ENCODE data around the gene APC2. TPM values are rescaled to one million over a fixed set of nuclear protein-coding genes. Genes with fewer than 3 reads are reported as not detected.

Gene APC2
- total RNA-seq, 1 donor from 2014 or later: under 0.01 TPM

DNA sequence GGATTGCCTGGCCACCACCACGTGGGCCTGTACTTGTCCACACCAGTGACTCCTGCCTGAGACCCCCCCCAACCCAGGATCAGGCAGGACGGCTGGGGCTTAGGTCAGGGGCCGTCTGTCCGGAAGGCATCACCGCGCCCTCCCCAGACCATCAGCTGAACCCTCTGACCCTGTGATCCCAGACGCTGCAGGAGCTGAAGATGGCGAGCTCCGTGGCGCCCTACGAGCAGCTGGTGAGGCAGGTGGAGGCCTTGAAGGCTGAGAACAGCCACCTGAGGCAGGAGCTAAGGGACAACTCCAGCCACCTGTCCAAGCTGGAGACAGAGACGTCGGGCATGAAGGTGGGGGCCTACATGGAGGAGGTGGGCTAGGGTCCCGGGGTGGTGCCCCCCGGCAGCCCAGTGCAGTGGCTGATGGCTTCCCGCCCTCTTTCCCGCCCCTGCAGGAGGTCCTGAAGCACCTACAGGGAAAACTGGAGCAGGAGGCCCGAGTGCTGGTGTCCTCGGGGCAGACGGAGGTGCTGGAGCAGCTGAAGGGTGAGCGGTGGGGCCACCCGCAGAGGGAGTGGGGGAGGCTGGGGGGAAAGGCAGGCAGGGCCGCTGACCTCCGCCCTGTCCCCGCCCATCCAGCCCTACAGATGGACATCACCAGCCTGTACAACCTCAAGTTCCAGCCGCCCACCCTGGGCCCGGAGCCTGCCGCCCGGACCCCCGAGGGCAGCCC, 3.0 kb downstream of the APC2 start:
- no peaks in the 10 kb centered on the region for H3K36me3 ChIP-seq (ENCODE audit: control insufficient read depth, insufficient read depth, low read length)
- DNase-seq (ENCODE audit: low read depth): no peak
- H3K27me3 ChIP-seq (ENCODE audit: control insufficient read depth, insufficient read depth, low read length): peaks cover 43% of the 10 kb centered on the region
- H3K4me3 ChIP-seq (ENCODE audit: low read depth, low read length): no peak overlapping the region
- TF ChIP-seq, protein P1, sequence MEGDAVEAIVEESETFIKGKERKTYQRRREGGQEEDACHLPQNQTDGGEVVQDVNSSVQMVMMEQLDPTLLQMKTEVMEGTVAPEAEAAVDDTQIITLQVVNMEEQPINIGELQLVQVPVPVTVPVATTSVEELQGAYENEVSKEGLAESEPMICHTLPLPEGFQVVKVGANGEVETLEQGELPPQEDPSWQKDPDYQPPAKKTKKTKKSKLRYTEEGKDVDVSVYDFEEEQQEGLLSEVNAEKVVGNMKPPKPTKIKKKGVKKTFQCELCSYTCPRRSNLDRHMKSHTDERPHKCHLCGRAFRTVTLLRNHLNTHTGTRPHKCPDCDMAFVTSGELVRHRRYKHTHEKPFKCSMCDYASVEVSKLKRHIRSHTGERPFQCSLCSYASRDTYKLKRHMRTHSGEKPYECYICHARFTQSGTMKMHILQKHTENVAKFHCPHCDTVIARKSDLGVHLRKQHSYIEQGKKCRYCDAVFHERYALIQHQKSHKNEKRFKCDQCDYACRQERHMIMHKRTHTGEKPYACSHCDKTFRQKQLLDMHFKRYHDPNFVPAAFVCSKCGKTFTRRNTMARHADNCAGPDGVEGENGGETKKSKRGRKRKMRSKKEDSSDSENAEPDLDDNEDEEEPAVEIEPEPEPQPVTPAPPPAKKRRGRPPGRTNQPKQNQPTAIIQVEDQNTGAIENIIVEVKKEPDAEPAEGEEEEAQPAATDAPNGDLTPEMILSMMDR (IDR thresholded peaks at IDR 0.05; ENCODE audit: insufficient read depth, low read length, severe bottlenecking): no peak
- FAIRE-seq: no peak

DNA sequence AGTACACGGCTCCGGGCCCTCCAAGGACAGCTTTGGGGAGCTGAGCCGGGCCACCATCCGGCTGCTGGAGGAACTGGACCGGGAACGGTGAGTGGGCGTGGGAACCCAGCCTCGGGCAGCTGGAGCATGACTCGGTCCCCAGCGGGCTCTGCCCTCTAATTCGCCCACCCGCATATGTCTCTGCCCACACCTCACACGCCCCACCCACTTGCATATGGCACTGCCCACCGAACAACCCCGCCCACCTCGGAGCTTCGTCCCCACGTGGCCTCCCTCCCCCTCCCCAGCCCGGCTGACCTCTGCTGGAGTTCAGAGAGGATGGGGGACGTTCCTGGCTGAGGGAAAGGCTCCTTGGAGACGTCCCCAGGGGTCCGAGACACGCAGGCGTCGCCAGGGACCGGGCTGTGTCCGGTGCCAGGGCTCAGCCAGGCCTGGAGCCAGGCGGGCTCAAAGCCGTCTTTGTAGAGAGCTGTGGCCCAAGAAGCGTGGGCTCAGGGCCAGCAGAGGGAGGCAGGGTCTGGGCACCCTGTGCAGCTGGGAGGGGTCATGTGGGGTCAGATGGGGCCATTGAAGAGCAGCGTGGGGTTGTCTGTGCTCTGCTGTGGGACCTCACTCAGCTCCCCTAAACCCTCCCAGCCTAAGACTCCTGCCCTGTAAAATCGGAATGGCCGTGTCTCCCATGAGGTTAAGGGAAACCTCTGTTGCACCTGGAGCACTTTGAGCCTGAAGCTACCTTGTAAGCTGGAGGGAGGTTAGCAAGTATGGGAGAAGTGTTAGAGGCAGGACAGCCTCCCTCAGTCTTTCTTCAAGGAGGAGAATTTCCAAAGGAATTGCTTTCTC, 3.8 kb downstream of the APC2 start:
- Histone ChIP-seq H3K36me3 (ENCODE audit: control insufficient read depth, insufficient read depth, low read length) (no peaks in the 10 kb centered on the region), H3K27me3 (ENCODE audit: control insufficient read depth, insufficient read depth, low read length) (peaks cover 43% of the 10 kb centered on the region), H3K4me3 (ENCODE audit: low read depth, low read length) (no peak overlapping the region)
- DNase-seq (ENCODE audit: low read depth): peak; percentile 17
- TF ChIP-seq, protein P1 (IDR thresholded peaks at IDR 0.05; ENCODE audit: insufficient read depth, low read length, severe bottlenecking): no peak
- FAIRE-seq: no peak

DNA sequence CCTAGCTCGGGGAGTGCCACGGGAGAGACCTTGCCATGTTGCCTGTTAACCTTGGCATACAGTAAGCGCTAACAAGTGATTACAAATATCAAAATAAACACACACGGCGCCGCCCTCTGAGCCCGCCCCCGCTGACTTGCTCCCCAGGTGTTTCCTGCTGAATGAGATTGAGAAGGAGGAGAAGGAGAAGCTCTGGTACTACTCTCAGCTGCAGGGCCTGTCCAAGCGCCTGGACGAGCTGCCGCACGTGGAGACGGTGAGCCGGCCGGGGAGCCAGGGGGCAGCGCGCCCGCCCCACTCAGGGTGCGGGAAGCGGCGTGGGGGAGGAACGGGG, 5.0 kb downstream of the APC2 start:
- peak; percentile 71 for DNase-seq (ENCODE audit: low read depth)

DNA sequence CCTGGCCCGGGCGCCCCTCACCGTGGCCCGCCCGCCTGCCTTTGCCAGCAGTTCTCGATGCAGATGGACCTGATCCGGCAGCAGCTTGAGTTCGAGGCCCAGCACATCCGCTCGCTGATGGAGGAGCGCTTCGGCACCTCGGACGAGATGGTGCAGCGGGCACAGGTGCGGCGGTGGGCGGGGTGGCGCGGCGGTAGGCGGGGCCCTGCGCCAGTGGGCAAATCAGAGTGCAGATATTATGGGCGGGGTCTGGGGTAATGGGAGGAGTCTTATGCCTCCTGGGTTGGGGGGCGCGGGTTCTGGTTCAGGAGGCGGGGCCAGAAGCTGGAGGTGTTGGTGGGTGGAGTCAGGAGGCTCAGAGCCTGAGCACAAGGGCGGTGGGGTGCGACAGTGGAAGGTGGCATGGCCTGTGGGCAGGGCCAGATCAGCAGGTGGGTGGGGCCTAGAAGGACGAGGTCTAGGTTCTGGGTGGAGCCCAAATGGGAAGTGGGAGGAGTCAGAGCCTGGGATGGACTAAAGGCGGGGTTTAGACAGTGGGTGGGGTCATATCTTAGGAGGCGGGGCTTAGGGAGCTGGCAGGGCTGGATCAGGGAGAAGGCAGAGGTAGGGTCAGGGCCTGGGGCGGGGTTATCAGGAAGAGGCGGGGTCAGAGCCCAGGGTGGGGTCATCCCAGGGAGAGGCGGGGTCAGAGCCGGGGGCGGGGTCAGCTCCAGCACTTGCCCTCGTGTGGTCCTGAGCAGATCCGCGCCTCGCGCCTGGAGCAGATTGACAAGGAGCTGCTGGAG, 5.6 kb downstream of the APC2 start:
- DNase-seq (ENCODE audit: low read depth): peak; percentile 74

More for the DNA sequence above, 5.0 kb downstream of the APC2 start:
- H3K27me3 ChIP-seq (ENCODE audit: control insufficient read depth, insufficient read depth, low read length): peaks cover 34% of the 10 kb centered on the region
- peak overlapping the region; percentile 6 for H3K4me3 ChIP-seq (ENCODE audit: low read depth, low read length)
- TF ChIP-seq, protein P1 (IDR thresholded peaks at IDR 0.05; ENCODE audit: insufficient read depth, low read length, severe bottlenecking): no peak
- H3K36me3 ChIP-seq (ENCODE audit: control insufficient read depth, insufficient read depth, low read length): no peaks in the 10 kb centered on the region
- no peak for FAIRE-seq

DNA sequence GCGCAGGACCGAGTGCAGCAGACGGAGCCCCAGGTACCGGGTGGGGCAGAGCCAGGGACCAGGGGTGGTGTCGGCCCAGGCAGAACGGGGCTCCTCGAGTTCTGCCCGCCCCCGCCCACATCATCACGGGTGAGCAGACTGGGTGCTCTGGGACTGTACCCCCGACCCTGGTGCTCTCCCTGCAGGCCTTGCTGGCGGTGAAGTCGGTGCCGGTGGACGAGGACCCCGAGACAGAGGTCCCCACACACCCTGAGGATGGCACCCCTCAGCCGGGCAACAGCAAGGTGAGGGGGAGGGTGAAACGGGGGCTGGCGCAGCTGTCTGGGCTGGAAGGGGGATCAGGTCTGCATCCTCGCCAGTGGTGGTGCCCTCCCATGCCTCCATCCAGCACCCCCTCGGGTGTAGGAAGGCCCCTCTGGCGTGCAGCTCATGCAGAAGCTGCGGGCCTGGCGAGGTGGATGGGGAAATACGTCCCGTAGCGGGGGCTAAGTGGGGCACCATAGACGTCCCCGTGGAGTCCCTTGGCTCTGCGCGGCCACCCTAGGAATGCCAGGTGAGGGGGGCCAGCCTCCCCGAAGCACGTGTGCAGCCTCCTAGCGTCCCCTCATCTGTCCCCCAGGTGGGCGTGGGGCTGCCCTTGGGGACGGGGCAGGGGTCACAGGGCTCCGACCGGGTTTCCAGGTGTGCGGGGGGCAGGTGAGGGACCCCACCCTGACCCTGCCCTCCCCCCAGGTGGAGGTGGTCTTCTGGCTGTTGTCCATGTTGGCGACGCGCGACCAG, 6.4 kb downstream of the APC2 start:
- DNase-seq (ENCODE audit: low read depth) (no peak), FAIRE-seq (no peak)
- TF ChIP-seq, protein P1 (IDR thresholded peaks at IDR 0.05; ENCODE audit: insufficient read depth, low read length, severe bottlenecking): no peak
- Histone ChIP-seq H3K36me3 (ENCODE audit: control insufficient read depth, insufficient read depth, low read length) (peaks cover 4% of the 10 kb centered on the region), H3K4me3 (ENCODE audit: low read depth, low read length) (no peak overlapping the region), H3K27me3 (ENCODE audit: control insufficient read depth, insufficient read depth, low read length) (peaks cover 21% of the 10 kb centered on the region)

More for the DNA sequence above, 5.6 kb downstream of the APC2 start:
- peak overlapping the region; percentile 6 for H3K4me3 ChIP-seq (ENCODE audit: low read depth, low read length)
- no peak for FAIRE-seq
- TF ChIP-seq, protein P1 (IDR thresholded peaks at IDR 0.05; ENCODE audit: insufficient read depth, low read length, severe bottlenecking): no peak
- peaks cover 29% of the 10 kb centered on the region for H3K27me3 ChIP-seq (ENCODE audit: control insufficient read depth, insufficient read depth, low read length)
- H3K36me3 ChIP-seq (ENCODE audit: control insufficient read depth, insufficient read depth, low read length): peaks cover under 1% of the 10 kb centered on the region

Data from bronchial epithelial cell (primary cell).